G401 (cell line): ENCODE results near the gene TYW5. TPM values are rescaled to one million over a fixed set of nuclear protein-coding genes. Genes with fewer than 3 reads are reported as not detected.

ENCODE experiments used
- DNase-seq: peaks from one replicate; pipeline ENCODE4 v3.0.0-alpha.2; 2015; ENCODE audit warnings: low spot score
- in situ Hi-C: cut with HindIII; loops from 2 replicates; pipeline ENCODE4 v1.10.0; 2016; ENCODE audit warnings: low sequenced_read_pairs, mixed read lengths
- total RNA-seq: library from RNA; depleted of rRNA; stranded (reverse); fragments of >200 nt; shearing (Covaris generic); gene quantifications from 2 replicates; pipeline ENCODE4 v1.2.3, GENCODE V29; 2014; rRNA removed

Gene TYW5
- total RNA-seq, 1 experiment from 2014 or later = 7.4 TPM

GRCh38 chr2:199883474-199884212, 71.6 kb downstream of the TYW5 start:
- DNase-seq = no peak
- in situ Hi-C loops = no loop called here

GRCh38 chr2:199882667-199883066, 72.6 kb downstream of the TYW5 start:
- DNase-seq = no peak
- in situ Hi-C loops = no loop called here

Other genes with a start within 250 kb of the TYW5 start
- gene FTCDNL1, start 104.3 kb downstream of the TYW5 start, total RNA-seq = 0.10 TPM in 1 of 2 replicates, not detected in the other
- gene C2orf69, start 44.2 kb downstream of the TYW5 start, total RNA-seq = 5.6 and 6.3 TPM in 2 replicates
- gene MAIP1, start 91 bp upstream of the TYW5 start, total RNA-seq = 20.3 and 29.3 TPM in 2 replicates